Nucleus accumbens (tissue), 56 donors: ENCODE data around the gene WDR54.

Experiments used
- DNase-seq, 56 donors: peaks; one replicate each; lab custom pipeline; 2025; lab: John Stamatoyannopoulos, UW

The WDR54 gene

GRCh38 chr2:74421221-74421870 is at the start of gene WDR54, which contains the start of gene C2orf81:
Gene WDR54 (plus strand): TSS chr2:74421730. CDS start chr2:74422154, 424 bp downstream.
Gene C2orf81 (minus strand): TSS chr2:74421619. CDS start chr2:74421560, 59 bp downstream.
- peak in 54 of 56 donors; percentile 17 to 92 (median 72) for DNase-seq

GRCh38 chr2:74372674-74373073 is 48.9 kb upstream of the WDR54 start:
- no peak for DNase-seq

- no peak for DNase-seq
Observed at GRCh38 chr2:74373221-74373676, 48.3 kb upstream of the WDR54 start.

GRCh38 chr2:74373985-74374384 is 47.5 kb upstream of the WDR54 start:
- DNase-seq = peak in 24 of 56 donors; percentile 25 to 68 (median 48)

- peak; percentile 33 to 99 (median 92) for DNase-seq
Observed at GRCh38 chr2:74374509-74375205, 46.9 kb upstream of the WDR54 start.

GRCh38 chr2:74375838-74376237 is 45.7 kb upstream of the WDR54 start:
- DNase-seq = no peak

- no peak for DNase-seq
Observed at GRCh38 chr2:74378007-74378406, 43.5 kb upstream of the WDR54 start.

GRCh38 chr2:74379851-74380789 is 41.4 kb upstream of the WDR54 start, which contains the start of gene DCTN1:
Gene DCTN1 (minus strand): TSS chr2:74380311. CDS start chr2:74380037, 274 bp downstream.
- DNase-seq = peak in 53 of 56 donors; percentile 26 to 93 (median 70)

- no peak for DNase-seq
Observed at GRCh38 chr2:74381751-74382150, 39.8 kb upstream of the WDR54 start.

GRCh38 chr2:74383254-74383653 is 38.3 kb upstream of the WDR54 start:
- peak in 7 of 56 donors; percentile 8 to 36 (median 19) for DNase-seq

GRCh38 chr2:74384051-74384450 is 37.5 kb upstream of the WDR54 start:
- DNase-seq = no peak

- DNase-seq = peak in 54 of 56 donors; percentile 12 to 85 (median 58)
Observed at GRCh38 chr2:74385396-74385795, 36.1 kb upstream of the WDR54 start.

GRCh38 chr2:74387346-74387745 is 34.2 kb upstream of the WDR54 start:
- DNase-seq = no peak

GRCh38 chr2:74390606-74391005 is 30.9 kb upstream of the WDR54 start:
- DNase-seq = no peak

GRCh38 chr2:74391209-74391579 is 30.3 kb upstream of the WDR54 start:
- DNase-seq = peak in 3 of 56 donors; percentile 23 to 38 (median 25)

- peak in 55 of 56 donors; percentile 30 to 97 (median 84) for DNase-seq
Observed at GRCh38 chr2:74391580-74392448, 29.7 kb upstream of the WDR54 start.

- no peak for DNase-seq
Observed at GRCh38 chr2:74392449-74392743, 29.1 kb upstream of the WDR54 start.

- DNase-seq = no peak
Observed at GRCh38 chr2:74393525-74393924, 28.0 kb upstream of the WDR54 start.

- no peak for DNase-seq
Observed at GRCh38 chr2:74396149-74396548, 25.4 kb upstream of the WDR54 start.

- DNase-seq = no peak
Observed at GRCh38 chr2:74399785-74400184, 21.7 kb upstream of the WDR54 start.
